GM18951 (cell line): ENCODE results near the gene DCP1A.

Experiments
- POLR2A ChIP-seq: IDR thresholded peaks from 4 replicates; pipeline ENCODE4 v1.6.1; 2011; ENCODE audit warnings: mild to moderate bottlenecking; ENCODE audit not compliant: insufficient read length, insufficient read depth; ENCODE audit errors: extremely low read depth
- in situ Hi-C: fragments of 300-500 bp; cut with MboI; formaldehyde crosslinking; loops from one replicate; pipeline ENCODE4 v1.12.0; 2022; ENCODE audit warnings: low sequenced_read_pairs, mixed read lengths, inconsistent platforms; ENCODE audit not compliant: unreplicated experiment

DCP1A gene

GRCh38 chr3:53267766-53268165 lies 79.6 kb downstream of the DCP1A start:
- no peak for TF ChIP-seq POLR2A
- in situ Hi-C loops = no loop called here

GRCh38 chr3:53264718-53265117 lies 82.6 kb downstream of the DCP1A start:
- no peak for TF ChIP-seq POLR2A
- in situ Hi-C loops = no loop called here

DNA sequence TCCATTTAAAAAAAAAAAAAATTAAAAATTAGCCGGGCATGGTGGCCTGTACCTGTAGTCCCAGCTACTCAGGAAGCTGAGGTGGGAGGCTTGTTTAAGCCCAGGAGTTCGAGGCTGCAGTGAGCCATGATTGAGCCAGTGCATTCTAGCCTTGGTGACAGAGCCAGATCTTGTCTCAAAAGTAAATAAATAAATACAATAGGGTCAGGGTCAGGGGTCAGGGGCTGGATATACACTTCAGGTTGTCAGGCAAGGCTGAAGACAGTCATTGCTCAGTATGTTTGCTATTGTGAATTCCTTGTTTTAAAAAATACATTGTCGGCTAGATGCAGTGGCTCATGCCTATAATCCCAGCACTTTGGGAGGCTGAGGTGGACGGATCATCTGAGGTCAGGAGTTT lies 83.4 kb downstream of the DCP1A start:
- in situ Hi-C loops = no loop called here

GRCh38 chr3:53261712-53262111 lies 85.6 kb downstream of the DCP1A start:
- no peak for TF ChIP-seq POLR2A
- in situ Hi-C loops = no loop called here

More for the DNA sequence above, 83.4 kb downstream of the DCP1A start:
- TF ChIP-seq POLR2A = no peak

DNA sequence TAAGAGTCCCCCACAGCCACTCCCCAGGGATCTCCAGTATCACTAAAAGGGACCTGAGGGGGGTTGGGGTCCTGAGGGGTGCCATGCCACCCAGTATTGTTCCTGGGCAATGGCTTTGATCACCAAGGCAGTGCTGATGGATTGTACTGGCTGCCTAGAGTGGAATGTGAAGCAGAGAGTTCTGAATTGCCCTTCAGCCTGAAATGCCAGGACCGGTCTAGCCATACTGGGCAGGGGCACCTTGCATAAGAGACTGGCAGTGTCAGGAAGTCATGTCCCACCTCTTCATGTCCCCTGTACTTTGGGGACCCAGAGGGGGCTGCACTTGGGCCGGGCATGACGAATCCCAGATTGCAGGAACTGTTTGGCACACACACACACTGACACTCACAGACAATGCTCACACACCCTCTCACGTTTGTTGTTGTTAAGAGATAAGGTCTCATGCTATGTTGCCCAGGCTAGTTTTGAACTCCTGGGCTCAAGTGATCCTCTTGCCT lies 87.0 kb downstream of the DCP1A start:
- in situ Hi-C loops = no loop called here
- no peak for TF ChIP-seq POLR2A

GRCh38 chr3:53259427-53260259 lies 87.7 kb downstream of the DCP1A start:
- in situ Hi-C loops = no loop called here
- TF ChIP-seq POLR2A = no peak

DNA sequence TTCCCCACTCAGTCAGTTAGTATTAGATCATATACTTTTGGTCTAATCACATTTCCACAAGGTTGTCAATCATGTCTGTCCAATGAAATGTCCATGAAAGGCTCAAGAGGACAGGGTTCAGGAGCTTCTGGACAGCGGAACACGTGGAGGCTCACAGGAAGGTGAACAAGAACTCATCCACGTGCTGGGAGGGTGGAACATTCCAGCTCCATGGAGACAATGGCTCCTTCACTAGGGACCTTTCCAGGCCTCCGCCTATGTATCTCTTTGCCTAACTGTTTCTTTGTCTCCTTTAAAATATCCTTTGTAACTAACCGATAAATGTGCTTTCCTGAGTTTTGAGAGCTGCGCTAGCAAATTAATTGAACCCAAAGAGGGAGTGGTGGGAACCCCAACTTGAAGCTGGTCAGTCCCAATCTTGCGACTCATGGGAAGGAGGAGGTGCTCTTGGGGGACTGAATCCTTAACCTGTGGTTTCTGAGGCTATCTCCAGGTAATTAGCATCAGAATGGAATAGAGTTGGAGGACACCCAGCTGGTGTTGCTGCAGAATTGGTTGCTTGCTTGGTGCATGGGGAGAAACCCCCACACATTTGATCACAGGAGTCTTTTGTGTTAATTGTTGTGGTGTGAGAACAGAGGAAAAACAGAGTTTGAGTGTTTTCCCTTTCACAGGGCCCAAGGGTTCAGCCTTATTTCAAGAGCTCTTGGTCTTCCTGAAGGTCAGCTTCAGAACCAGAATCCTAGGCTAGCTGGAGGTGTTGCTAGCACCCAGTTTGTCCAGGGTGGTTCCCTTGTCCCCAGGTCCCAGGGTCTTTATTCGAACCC lies 88.5 kb downstream of the DCP1A start:
- in situ Hi-C loops = no loop called here
- TF ChIP-seq POLR2A = no peak

DNA sequence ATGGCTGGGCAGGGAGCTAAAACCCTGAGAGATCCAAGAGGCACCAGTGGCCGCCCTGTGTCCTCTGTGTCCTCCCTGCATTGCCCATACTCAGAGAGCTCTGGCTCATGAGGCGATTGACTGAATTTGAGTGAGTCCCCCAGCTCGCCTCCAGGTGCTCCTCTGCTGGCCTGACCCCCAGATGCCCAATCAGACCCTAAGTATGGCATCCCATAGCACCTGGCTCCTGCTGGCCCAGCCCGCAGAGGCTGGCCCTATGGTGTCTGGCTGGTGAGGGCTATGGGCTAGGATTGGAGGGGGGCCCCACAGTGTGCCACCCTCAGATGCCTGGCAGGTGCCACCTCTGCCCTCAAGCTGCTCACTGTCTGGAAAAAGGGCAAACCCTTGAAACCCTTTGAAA lies 89.9 kb downstream of the DCP1A start:
- TF ChIP-seq POLR2A = no peak
- in situ Hi-C loops = no loop called here

GRCh38 chr3:53256704-53257055 lies 90.7 kb downstream of the DCP1A start:
- no peak for TF ChIP-seq POLR2A
- in situ Hi-C loops = no loop called here

GRCh38 chr3:53255775-53256703 lies 91.3 kb downstream of the DCP1A start, which contains the start of gene TKT:
Gene TKT, minus strand, starts transcription at chr3:53256022. Its CDS starts 80 bp downstream, at chr3:53255942.
- TF ChIP-seq POLR2A = peak; percentile 94
- in situ Hi-C loops = no loop called here

DNA sequence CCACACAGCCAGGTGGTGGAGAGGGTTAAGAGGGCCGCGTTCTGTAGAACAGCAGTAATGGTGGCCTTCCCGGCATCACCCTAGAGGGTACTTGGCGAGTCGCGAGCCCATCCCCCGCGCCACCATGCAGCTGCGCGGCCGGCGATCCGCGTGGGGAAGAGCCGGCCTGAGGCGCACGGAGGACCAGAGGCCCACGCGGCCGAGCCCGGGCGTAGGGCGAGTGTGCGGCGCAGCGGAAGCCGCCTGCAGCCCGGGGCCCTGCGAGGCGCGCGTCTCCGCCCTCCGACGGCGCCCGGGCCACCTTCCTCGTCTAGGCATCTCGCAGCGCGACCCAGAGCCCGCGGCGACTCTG lies 91.9 kb downstream of the DCP1A start:
- no peak for TF ChIP-seq POLR2A
- in situ Hi-C loops = no loop called here

DNA sequence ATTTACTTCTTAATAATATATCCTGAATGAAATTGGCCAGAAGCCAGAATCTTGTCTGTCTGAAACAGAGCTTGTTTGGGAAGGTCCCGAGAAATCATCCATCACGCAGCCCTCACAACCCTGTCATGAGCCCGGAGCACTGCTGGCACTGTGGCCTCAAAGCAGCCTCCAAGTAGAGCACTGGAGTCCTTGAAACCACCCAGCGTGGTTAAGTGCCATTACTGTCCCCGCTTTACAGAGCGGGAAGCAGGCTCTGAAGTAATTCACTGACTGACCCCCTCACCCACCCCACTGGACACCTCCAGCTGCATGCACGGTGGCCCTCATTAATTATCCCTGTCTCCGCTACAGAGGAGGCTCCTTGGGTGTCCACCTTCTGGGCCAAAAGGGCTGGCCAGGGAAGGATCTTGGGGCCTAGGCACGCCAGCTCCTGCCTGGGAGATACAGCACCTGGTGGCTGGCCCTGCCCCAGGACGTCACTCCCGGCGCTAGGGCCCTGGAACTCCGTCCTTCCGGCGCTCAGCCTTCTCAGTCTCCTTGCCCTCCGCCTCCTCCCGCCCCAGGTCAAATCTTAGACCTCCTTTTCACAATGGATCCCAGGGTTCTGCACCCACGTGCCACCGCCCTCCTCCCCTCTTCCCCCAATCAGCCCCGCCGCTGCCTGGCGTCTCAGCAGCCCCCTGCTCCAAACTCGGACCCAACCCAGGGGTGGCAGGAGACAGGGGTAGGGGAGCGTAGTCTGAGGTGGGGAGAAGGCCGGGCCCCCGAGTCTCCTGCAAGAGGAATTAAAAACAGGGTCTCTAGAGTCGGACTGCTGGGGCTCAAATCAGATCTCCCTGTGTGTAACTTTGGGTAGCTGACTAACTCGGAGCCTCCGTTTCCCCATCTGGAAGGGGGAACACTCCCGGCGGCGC lies 92.6 kb downstream of the DCP1A start:
- TF ChIP-seq POLR2A = no peak
- in situ Hi-C loops = no loop called here
